HepG2 (cell line): ENCODE measurements around the gene FAM20A. TPM values are rescaled to one million over a fixed set of nuclear protein-coding genes. Genes with fewer than 3 reads are reported as not detected.

Experiments
- AGO1 ChIP-seq: fragments of 200-400 bp; formaldehyde crosslinking; IDR thresholded peaks from 2 replicates; pipeline ENCODE4 v1.6.1; 2017; ENCODE audit warnings: mild to moderate bottlenecking, low read depth, low read length, moderate library complexity; ENCODE audit not compliant: poor library complexity, severe bottlenecking
- CHD4 ChIP-seq: fragments of 200-600 bp; sonication (generic); IDR thresholded peaks from 2 replicates; pipeline ENCODE4 v1.7.0; 2017; ENCODE audit warnings: mild to moderate bottlenecking, low read length, borderline replicate concordance
- GTF2F1 ChIP-seq: fragments of 150-350 bp; IDR thresholded peaks from 2 replicates; pipeline ENCODE4 v1.6.1; 2014; ENCODE audit warnings: low read length
- HES4 ChIP-seq: sonication (generic); formaldehyde crosslinking; IDR thresholded peaks from 2 replicates; pipeline ENCODE4 v1.9.0; 2021; ENCODE audit warnings: mild to moderate bottlenecking, missing genetic modification reagents, borderline replicate concordance
- HMGXB3 ChIP-seq: sonication (generic); formaldehyde crosslinking; IDR thresholded peaks from 2 replicates; pipeline ENCODE4 v1.4.0; 2020; ENCODE audit warnings: missing genetic modification reagents, borderline replicate concordance
- HNF1B ChIP-seq: sonication (generic); formaldehyde crosslinking; IDR thresholded peaks from 2 replicates; pipeline ENCODE4 v1.5.1; 2020; ENCODE audit warnings: mild to moderate bottlenecking, moderate library complexity, missing genetic modification reagents
- HOXA7 ChIP-seq: sonication (generic); formaldehyde crosslinking; IDR thresholded peaks from 2 replicates; pipeline ENCODE4 v1.8.1; 2022; ENCODE audit warnings: mild to moderate bottlenecking, missing genetic modification reagents, moderate library complexity
- MATR3 ChIP-seq: sonication (generic); formaldehyde crosslinking; IDR thresholded peaks from 2 replicates; pipeline ENCODE4 v1.4.0; 2020; ENCODE audit warnings: missing genetic modification reagents
- MTA1 ChIP-seq: sonication (generic); formaldehyde crosslinking; IDR thresholded peaks from 2 replicates; pipeline ENCODE4 v1.4.0; 2020; ENCODE audit warnings: missing genetic modification reagents, mild to moderate bottlenecking, borderline replicate concordance
- NR0B2 ChIP-seq: sonication (generic); formaldehyde crosslinking; IDR thresholded peaks from 2 replicates; pipeline ENCODE4 v1.4.0; 2020; ENCODE audit warnings: mild to moderate bottlenecking, missing genetic modification reagents
- SIN3A ChIP-seq: IDR thresholded peaks from 2 replicates; pipeline ENCODE4 v1.6.1; 2011; ENCODE audit warnings: low read depth, mild to moderate bottlenecking, control low read depth, low read length, borderline replicate concordance
- SNRNP70 ChIP-seq: fragments of 200-400 bp; formaldehyde crosslinking; IDR thresholded peaks from 2 replicates; pipeline ENCODE4 v1.6.1; 2017; ENCODE audit warnings: mild to moderate bottlenecking, low read depth, low read length, moderate library complexity
- TIGD3 ChIP-seq: sonication (generic); formaldehyde crosslinking; IDR thresholded peaks from 2 replicates; pipeline ENCODE4 v1.5.1; 2020; ENCODE audit warnings: mild to moderate bottlenecking, missing genetic modification reagents, borderline replicate concordance
- TP53 ChIP-seq: sonication (generic); formaldehyde crosslinking; conservative IDR thresholded peaks from 2 replicates; pipeline ENCODE4 v1.4.0; 2020; ENCODE audit warnings: missing genetic modification reagents
- YEATS4 ChIP-seq: sonication (generic); formaldehyde crosslinking; IDR thresholded peaks from 2 replicates; pipeline ENCODE4 v1.4.0; 2020; ENCODE audit warnings: missing genetic modification reagents, borderline replicate concordance
- ZNF282 ChIP-seq: fragments of 450-650 bp; IDR thresholded peaks from 2 replicates; pipeline ENCODE4 v1.6.1; 2018; ENCODE audit not compliant: partially characterized antibody
- ZNF430 ChIP-seq: sonication (generic); formaldehyde crosslinking; IDR thresholded peaks from 2 replicates; pipeline ENCODE4 v1.9.0; 2021; ENCODE audit warnings: mild to moderate bottlenecking, missing genetic modification reagents
- ZNF503 ChIP-seq: sonication (generic); formaldehyde crosslinking; IDR thresholded peaks from 2 replicates; pipeline ENCODE4 v1.4.0; 2020; ENCODE audit warnings: missing genetic modification reagents
- ZNF652 ChIP-seq: IDR thresholded peaks from 2 replicates; pipeline ENCODE4 v1.6.1; 2016; ENCODE audit warnings: low read depth, borderline replicate concordance
- ZNF883 ChIP-seq: sonication (generic); formaldehyde crosslinking; IDR thresholded peaks from 2 replicates; pipeline ENCODE4 v1.5.1; 2020; ENCODE audit warnings: mild to moderate bottlenecking, missing genetic modification reagents; ENCODE audit errors: not compliant biosample characterization
- polyA plus RNA-seq, 8 experiments: library from polyadenylated mRNA; depleted of rRNA in 3 of 8; stranded (reverse) in 7 of 8; unstranded in 1 of 8; fragments of >200 nt; fragmentation: Illumina TruSeq in 4 of 8; extraction: Trizol in 4 of 8; gene quantifications; 2 replicates each; pipeline versions ENCODE4 v1.2.1 to v1.2.3, GENCODE V29; 2011 to 2016; ENCODE audit warnings: low read depth in 4 of 8, missing spikeins in 1 of 8, mixed read lengths in 1 of 8; ENCODE audit not compliant: insufficient read depth in 1 of 8
- total RNA-seq, 5 experiments: library from RNA; depleted of rRNA; stranded (reverse); fragments of >200 nt; fragmentation: Illumina TruSeq; extraction: Trizol; gene quantifications; 2 replicates each; pipeline ENCODE4 v1.2.3, GENCODE V29; 2016; ENCODE audit warnings: low read depth in 1 of 5

Gene FAM20A
- total and polyA plus RNA-seq, 2 of the 13 experiments (the other 11 are each of a cell fraction or from before 2014, with no cell fraction given), result 9.3 to 20.7 TPM

GRCh38 chr17:68600931-68601564 lies at the start of gene FAM20A (continued):
- TF ChIP-seq AGO1, result no peak
- no peak for TF ChIP-seq TIGD3 (CRISPR knock-in tag)
- no peak for TF ChIP-seq SNRNP70
- TF ChIP-seq YEATS4 (CRISPR knock-in tag), result no peak
- no peak; the same call in 1 of the 2 replicates for TF ChIP-seq MTA1
- no peak; the same call in 1 of the 2 replicates for TF ChIP-seq HES4 (CRISPR knock-in tag)
- no peak for TF ChIP-seq GTF2F1
- TF ChIP-seq CHD4, result no peak
- TF ChIP-seq NR0B2, result no peak
- no peak for TF ChIP-seq HNF1B (CRISPR knock-in tag)
- no peak for TF ChIP-seq MATR3
- peak; percentile 55; the same call in 1 of the 2 replicates for TF ChIP-seq SIN3A
- TF ChIP-seq ZNF652, result no peak
- TF ChIP-seq ZNF883 (CRISPR knock-in tag), result no peak
- TF ChIP-seq HOXA7 (CRISPR knock-in tag), result no peak
- peak; percentile 53; the same call in 1 of the 2 replicates for TF ChIP-seq HMGXB3 (CRISPR knock-in tag)
- TF ChIP-seq ZNF503, result no peak
- no peak for TF ChIP-seq TP53
- no peak for TF ChIP-seq ZNF430
- no peak for TF ChIP-seq ZNF282
